NAMALWA (cell line): Measurements from ENCODE around the gene PTPRU.

Source experiments
- DNase-seq: peaks from one replicate; pipeline ENCODE4 v3.0.0-alpha.2; 2015; ENCODE audit warnings: low spot score

Gene PTPRU

DNA sequence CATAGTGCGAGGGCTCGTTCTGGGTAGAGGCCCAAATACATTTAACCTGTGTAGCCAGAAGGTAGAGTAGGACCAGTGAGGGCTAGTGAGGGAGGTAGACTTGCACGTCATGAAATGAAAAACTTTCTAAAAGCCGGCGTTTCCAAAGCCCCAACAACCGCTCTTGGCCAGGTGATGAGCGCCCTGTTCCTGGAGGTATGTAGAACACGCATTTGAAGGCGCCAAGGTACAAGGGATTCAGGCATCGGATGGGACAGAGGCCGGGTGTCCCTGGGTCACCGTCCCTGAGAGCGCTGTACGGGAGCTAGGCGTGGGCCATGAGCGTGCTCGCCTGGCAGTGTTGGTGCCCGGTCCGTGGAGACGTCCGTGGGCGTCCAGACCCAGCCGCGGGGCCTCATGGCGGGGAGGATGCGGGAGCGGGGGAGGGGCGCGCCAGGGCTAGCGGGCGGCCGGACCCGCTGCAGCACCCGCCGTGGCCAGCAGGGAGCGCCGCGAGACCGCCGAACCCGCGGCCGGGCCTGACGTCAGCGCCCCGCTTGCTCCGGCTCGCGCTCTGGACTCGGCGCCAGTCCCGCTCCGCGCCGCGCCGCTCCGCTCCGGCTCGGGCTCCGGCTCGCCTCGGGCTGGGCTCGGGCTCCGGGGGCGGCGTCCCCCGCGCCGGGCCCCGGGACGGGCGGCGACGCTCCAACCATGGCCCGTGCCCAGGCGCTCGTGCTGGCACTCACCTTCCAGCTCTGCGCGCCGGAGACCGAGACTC lies at the start of gene PTPRU:
TSS of gene PTPRU (plus strand) at position 568 of the 757 bp plus-strand sequence. CDS start at position 691, 123 bp downstream.
- peak; percentile 69 for DNase-seq

GRCh38 chr1:29186707-29187106 lies 49.6 kb upstream of the PTPRU start:
- no peak for DNase-seq

- DNase-seq, result no peak
These were observed 45.6 kb upstream of the PTPRU start for GRCh38 chr1:29190718-29191117.

DNA sequence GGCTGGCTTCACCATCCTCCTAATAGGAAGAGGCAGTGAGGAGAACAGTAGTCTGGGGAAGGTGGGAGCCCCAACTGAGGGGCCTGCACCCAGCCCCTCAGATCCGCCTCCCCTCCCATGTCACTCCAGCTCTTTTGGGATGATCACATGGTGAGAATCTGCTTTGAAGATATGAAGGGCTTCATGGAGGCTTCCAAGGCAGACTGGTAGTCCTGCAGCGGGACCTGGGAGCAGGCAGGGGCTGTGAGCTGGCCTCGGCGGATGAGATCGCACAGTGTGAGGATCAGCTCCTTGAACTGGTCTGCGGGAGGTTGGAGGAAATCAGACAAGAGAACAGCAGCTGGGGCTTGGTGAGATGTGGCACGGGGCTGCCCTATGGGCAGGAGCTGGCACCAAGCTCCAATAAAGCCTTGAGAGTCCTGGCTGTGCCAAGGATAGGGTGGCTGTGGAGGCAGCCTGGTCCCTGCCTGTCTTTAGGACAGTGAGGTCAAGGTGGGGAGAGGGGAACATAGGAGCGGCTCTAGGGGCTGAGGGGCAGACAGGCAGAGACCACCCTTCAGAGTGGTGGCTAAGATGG lies 42.4 kb upstream of the PTPRU start:
- no peak for DNase-seq

DNA sequence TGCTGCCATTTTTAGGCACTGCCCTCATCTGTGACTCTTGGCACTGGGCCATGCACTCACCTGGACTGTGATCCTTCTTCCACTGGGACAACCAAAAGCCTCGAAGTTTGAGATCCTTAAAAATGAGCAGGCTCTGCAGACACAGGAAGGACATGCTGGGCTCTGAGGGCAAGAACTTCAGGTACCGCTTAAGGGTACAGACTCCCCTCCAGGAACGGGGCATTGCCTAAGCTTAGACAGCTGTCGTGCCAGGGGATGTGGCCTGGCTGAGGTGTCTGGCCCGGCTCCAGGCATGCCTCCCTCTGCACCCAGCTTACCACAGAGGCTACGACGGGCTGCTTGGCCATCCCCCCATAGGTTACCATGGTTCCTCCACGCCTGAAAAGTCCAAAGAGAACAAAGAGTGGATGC lies 40.4 kb upstream of the PTPRU start:
- DNase-seq, result no peak

GRCh38 chr1:29196863-29197589 lies 39.3 kb upstream of the PTPRU start:
- DNase-seq, result no peak

GRCh38 chr1:29197590-29197924 lies 38.8 kb upstream of the PTPRU start:
- DNase-seq, result peak; percentile 70

DNA sequence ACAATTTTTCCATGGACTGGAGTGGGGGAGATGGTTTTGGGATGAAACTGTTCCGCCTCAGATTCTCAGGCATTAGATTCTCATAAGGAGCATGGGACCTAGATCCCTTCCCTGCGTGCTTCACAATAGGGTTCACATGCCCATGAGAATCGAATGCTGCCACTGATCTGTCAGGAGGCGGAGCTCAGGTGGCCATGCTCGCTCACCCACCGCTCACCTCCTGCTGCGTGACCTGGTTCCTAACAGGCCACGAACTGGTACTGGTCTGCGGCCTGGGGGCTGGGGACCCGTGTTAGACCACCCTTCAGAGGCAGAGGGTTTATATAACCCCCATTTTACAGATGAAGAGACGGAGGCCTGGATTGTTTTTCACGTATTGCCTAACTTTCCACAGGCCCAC lies 38.3 kb upstream of the PTPRU start:
- no peak for DNase-seq

DNA sequence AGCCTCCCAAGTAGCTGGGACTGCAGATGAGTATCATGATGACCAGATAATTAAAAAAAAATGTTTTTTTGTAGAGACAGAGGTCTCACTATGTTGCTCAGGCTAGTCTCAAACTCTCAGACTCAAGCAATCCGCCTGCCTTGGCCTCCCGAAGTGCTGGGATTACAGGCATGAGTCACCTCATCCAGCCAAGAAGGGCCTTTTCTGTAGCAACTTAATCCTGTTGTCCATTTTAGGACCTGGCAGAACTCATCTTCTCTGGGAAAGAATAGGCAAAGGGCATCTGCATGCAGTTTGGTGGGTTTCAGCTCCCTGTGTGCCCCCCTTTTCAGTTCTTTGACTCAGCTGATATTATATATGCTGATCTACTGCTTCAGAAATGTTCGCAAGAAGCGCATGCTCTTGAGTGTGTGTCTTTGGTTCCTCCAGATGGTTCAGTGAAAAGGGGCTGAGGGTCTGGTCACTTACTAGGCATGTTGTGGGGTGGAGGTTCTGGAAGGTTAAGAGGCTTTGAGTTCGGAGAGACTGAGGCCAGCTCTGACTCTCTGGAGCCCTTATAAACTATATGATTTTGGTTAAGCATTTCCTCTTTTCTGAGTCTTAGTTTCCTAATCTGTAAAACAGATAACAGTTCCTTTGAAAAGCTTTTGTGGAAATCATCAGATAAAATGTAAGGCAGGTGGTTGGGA lies 35.3 kb upstream of the PTPRU start:
- DNase-seq, result no peak

- DNase-seq, result no peak
These were observed 34.7 kb upstream of the PTPRU start for GRCh38 chr1:29201595-29202051.

DNA sequence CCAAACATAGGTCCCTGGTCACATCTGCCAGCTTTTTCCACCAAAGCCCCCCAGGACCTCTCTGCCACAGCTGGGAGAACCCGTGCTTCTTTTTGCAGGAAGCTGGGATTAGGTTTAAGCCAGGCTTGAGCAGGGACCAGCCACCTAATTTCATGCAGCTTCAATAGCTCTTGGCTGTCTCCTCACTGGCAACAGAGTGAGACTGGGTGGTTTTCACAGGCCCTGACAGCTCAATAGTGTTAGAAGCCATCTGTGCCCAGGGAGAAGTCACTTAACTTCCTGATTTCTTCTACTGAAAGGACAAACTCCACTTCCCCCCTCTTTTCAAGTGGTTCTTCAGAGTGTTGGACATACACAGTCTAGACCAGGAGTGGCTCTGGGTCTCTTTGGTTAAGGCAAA lies 34.3 kb upstream of the PTPRU start:
- DNase-seq, result no peak

DNA sequence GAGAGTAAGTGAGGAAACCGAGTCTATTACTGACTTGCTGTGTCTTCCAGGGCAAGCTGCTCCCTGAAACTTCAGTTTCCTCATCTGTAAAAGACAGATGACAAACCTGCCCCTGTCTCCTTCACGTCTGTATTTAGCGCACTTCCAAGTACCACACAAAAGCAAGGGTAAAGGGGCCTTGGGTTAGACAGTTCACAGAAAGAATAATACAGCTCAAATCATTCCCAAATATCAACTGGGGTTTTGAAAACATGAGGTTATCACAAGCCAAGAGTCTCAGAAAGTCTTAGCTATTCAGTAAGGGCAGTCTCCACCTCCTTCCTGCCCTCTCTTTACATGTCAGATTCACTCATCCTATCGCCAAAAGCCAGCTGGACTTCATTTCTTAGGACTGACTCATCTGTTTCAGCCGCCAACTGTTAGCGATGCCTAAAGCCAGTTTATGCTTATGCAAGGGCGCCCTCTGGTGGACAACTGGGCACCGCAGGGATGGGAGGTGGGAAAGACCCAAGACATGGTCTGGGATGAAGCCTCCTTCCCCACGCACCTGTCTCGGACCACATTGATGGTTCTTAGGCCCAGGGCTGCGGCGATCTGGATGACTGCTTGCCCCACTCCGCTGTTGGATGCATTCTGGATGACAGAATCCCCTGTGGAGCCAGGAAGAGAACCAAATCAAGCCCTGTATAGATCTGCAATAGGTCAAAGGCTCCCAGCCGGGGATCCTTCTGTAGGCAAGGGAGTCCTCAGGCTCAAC lies 33.6 kb upstream of the PTPRU start:
- DNase-seq, result peak; percentile 89

- DNase-seq, result no peak
These were observed 27.9 kb upstream of the PTPRU start for GRCh38 chr1:29208442-29208841.

GRCh38 chr1:29209173-29209572 lies 27.1 kb upstream of the PTPRU start:
- DNase-seq, result no peak

- no peak for DNase-seq
These were observed 25.8 kb upstream of the PTPRU start for GRCh38 chr1:29210278-29211085.

DNA sequence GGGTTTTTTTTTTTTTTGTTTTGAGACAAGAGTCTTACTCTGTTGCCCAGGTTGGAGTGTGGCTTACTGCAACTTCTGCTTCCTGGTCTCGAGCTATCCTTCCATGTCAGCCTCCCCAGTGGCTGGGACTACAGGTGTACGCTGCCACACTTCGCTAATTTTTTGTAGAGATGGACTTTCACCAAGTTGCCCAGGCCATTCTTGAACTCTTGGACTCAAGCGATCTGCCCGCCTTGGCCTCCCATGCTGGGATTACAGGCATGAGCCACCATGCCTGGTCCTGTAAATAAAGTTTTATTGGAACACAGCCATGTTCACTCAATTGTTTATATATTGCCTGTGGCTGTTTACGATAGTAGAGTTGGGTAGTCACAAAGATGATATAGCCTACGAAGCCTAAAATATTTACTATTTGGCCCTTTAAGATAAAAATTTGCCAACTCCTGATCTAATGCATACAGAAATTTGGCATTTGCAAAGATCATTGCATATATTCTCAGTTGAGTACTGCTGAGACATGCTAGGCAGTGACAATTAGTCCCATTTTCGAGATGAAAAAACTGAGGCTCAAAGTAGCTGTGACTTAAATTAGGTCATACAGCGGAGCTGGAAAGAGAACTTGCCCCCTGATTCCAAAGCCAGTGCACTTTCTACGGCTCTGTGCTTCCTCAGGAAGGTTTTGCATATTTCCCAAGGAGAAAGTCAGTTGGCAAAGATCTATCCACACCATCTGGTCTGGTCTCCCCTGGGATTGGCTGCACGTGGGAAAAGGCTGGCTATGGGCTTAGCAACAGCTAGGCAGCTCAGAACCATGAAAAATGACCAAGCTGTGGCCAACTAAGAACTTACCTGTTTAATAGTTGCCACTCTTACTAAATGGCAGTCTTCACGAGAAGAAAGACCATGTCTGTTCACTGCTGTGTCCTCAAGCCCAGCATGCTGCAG lies 25.0 kb upstream of the PTPRU start:
- DNase-seq, result no peak

DNA sequence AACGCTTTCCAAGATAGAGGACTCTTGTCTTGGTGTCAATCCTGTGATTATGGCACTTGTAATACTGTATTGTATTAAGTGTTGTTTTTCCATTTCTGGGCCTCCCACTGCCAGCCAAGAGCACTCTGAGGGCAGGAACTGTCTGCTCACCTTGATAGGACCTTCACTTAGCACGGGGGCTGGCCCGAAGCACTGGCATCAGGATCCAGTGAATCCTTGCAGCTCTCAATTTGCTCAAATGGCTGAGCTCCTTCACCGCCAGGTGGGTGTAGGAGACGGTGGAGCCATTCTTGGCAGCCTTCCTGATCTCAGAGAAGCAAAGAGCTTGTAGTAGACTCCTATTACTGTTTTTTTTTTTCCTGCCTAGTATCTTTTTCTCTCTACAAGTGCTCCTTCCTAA lies 23.3 kb upstream of the PTPRU start:
- no peak for DNase-seq

- DNase-seq, result no peak
These were observed 18.7 kb upstream of the PTPRU start for GRCh38 chr1:29217633-29218032.

DNA sequence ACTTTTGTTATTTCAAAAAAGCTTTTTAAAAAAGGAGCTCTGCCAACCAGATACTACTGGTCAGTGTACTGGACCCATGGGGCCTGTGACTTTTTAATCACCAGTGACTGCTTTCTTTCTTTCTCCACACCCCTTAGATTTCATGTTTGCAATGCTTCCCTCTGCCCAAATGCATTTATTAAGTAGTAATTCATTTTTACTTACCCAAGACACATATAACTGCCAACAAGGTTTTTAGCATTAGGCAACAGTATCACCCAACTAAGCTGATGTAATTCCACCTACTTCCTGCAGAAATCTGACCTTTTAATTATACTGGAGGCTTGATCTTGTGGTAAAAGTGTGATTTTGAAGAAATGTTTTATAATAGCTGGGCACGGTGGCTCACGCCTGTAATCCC lies 18.1 kb upstream of the PTPRU start:
- no peak for DNase-seq

GRCh38 chr1:29221296-29221695 lies 15.0 kb upstream of the PTPRU start:
- DNase-seq, result no peak
